AG04449 (cell line): ENCODE results near the gene DIO3.
"Not testable (repeated sequence)": the region's sequence is repeated elsewhere in the genome, so short reads cannot be mapped to it uniquely, and the experiment has no call there.

Source experiments
- CTCF ChIA-PET: fragments of 350-600 bp; formaldehyde crosslinking; extraction: SDS; loops from one replicate; lab custom pipeline; 2021; ENCODE audit warnings: antibody characterized with exemption; lab: Yijun Ruan, JAX
- POLR2A ChIA-PET: fragments of 400-600, 350-600 bp; formaldehyde crosslinking; extraction: SDS; loops from one replicate; lab custom pipeline; 2020; ENCODE audit warnings: antibody characterized with exemption, inconsistent platforms; lab: Yijun Ruan, JAX
- DNase-seq: peaks from one replicate; pipeline ENCODE4 v3.0.0-alpha.2; 2010; ENCODE audit warnings: low read depth, low spot score
- H3K4me3 ChIP-seq: 2 replicates; pipeline ENCODE4 v1.5.1; 2011; ENCODE audit warnings: low read depth, mild to moderate bottlenecking, control low read depth, low read length
- CTCF ChIP-seq: IDR thresholded peaks from one replicate; pipeline ENCODE4 v1.5.1; 2011; ENCODE audit warnings: mild to moderate bottlenecking, moderate library complexity, low read length, control low read depth, inconsistent platforms; ENCODE audit not compliant: insufficient read depth; ENCODE audit errors: missing control alignments

DIO3 gene

GRCh38 chr14:101551729-101552595 lies 9.3 kb upstream of the DIO3 start:
- POLR2A ChIA-PET, result no interaction called here
- CTCF ChIA-PET, result no interaction called here
- TF ChIP-seq CTCF, result no peak
- no peak overlapping the region for H3K4me3 ChIP-seq
- no peak for DNase-seq

- H3K4me3 ChIP-seq, result no peak overlapping the region
- no peak for DNase-seq
- ChIA-PET CTCF (no interaction called here), POLR2A (no interaction called here)
- TF ChIP-seq CTCF, result no peak
Observed at GRCh38 chr14:101552786-101553231, 8.5 kb upstream of the DIO3 start.

- ChIA-PET POLR2A (no interaction called here), CTCF (no interaction called here)
- DNase-seq, result no peak
- no peak overlapping the region for H3K4me3 ChIP-seq
- no peak for TF ChIP-seq CTCF
Observed at GRCh38 chr14:101553393-101553792, 7.9 kb upstream of the DIO3 start.

- no peak overlapping the region for H3K4me3 ChIP-seq
- no peak for DNase-seq
- no peak for TF ChIP-seq CTCF
- CTCF ChIA-PET, result no interaction called here
- POLR2A ChIA-PET, result no interaction called here
Observed at GRCh38 chr14:101553931-101554330, 7.4 kb upstream of the DIO3 start.

GRCh38 chr14:101554991-101555668 lies 6.2 kb upstream of the DIO3 start:
- no peak overlapping the region for H3K4me3 ChIP-seq
- DNase-seq, result no peak
- ChIA-PET CTCF (no interaction called here), POLR2A (no interaction called here)
- no peak for TF ChIP-seq CTCF

- DNase-seq, H3K4me3 ChIP-seq, POLR2A ChIA-PET, CTCF ChIA-PET: not testable (repeated sequence)
Observed at GRCh38 chr14:101555669-101556043, 5.6 kb upstream of the DIO3 start.
